Liver (tissue), 3 donors: ENCODE measurements around the gene SPP2.

Experiments
- CTCF ChIP-seq: fragments of 150-350 bp; IDR thresholded peaks from 2 replicates; pipeline ENCODE4 v1.5.1; 2017; ENCODE audit warnings: improper control_type of control experiment, low read depth, low read length; ENCODE audit not compliant: missing input control
- EGR1 ChIP-seq, 2 donors: IDR thresholded peaks; 2 replicates each; pipeline ENCODE4 v1.6.1; 2016 to 2018; ENCODE audit warnings: antibody characterized with exemption in 2 of 2, low read depth in 2 of 2
- GABPA ChIP-seq, 2 donors: IDR thresholded peaks in 1 of 2; conservative IDR thresholded peaks in 1 of 2; 2 replicates each; pipeline ENCODE4 v1.6.1; 2016; ENCODE audit warnings: antibody characterized with exemption in 2 of 2, mild to moderate bottlenecking in 1 of 2, moderate library complexity in 1 of 2
- MAX ChIP-seq: IDR thresholded peaks from 2 replicates; pipeline ENCODE4 v1.6.1; 2016; ENCODE audit warnings: antibody characterized with exemption
- NR2F2 ChIP-seq: IDR thresholded peaks from 2 replicates; pipeline ENCODE4 v1.6.1; 2016; ENCODE audit warnings: antibody characterized with exemption
- RAD21 ChIP-seq, 2 donors: IDR thresholded peaks; 2 replicates each; pipeline ENCODE4 v1.6.1; 2016; ENCODE audit warnings: antibody characterized with exemption in 2 of 2, mild to moderate bottlenecking in 2 of 2
- REST ChIP-seq: IDR thresholded peaks from 2 replicates; pipeline ENCODE4 v1.6.1; 2016; ENCODE audit warnings: antibody characterized with exemption, mild to moderate bottlenecking
- SP1 ChIP-seq: IDR thresholded peaks from 2 replicates; pipeline ENCODE4 v1.6.1; 2018; ENCODE audit warnings: antibody characterized with exemption, mild to moderate bottlenecking
- TAF1 ChIP-seq: conservative IDR thresholded peaks from 2 replicates; pipeline ENCODE4 v1.6.1; 2016; ENCODE audit warnings: antibody characterized with exemption, mild to moderate bottlenecking
- YY1 ChIP-seq: IDR thresholded peaks from 2 replicates; pipeline ENCODE4 v1.6.1; 2016; ENCODE audit warnings: antibody characterized with exemption, mild to moderate bottlenecking
- ZBTB33 ChIP-seq: IDR thresholded peaks from 2 replicates; pipeline ENCODE4 v1.6.1; 2016; ENCODE audit warnings: antibody characterized with exemption
- donor health status: healthy.
- donor health status: healthy.

GRCh38 chr2:234110219-234110618, 59.7 kb downstream of the SPP2 start:
- TF ChIP-seq MAX: no peak
- TF ChIP-seq NR2F2: no peak
- no peak for TF ChIP-seq YY1
- TF ChIP-seq REST: no peak
- TF ChIP-seq CTCF: no peak
- no peak for TF ChIP-seq RAD21 (IDR thresholded peaks at IDR 0.05)
- no peak for TF ChIP-seq GABPA (IDR thresholded peaks at IDR 0.05 in 1 of 2, conservative IDR thresholded peaks at IDR 0.05 in 1 of 2)
- TF ChIP-seq TAF1: no peak
- TF ChIP-seq SP1: no peak
- TF ChIP-seq ZBTB33: no peak
- no peak for TF ChIP-seq EGR1 (IDR thresholded peaks at IDR 0.05; ENCODE audit: low read depth in 2 of 2)
